ENCODE data around the gene ABCB6.

ABCB6 gene

DNA sequence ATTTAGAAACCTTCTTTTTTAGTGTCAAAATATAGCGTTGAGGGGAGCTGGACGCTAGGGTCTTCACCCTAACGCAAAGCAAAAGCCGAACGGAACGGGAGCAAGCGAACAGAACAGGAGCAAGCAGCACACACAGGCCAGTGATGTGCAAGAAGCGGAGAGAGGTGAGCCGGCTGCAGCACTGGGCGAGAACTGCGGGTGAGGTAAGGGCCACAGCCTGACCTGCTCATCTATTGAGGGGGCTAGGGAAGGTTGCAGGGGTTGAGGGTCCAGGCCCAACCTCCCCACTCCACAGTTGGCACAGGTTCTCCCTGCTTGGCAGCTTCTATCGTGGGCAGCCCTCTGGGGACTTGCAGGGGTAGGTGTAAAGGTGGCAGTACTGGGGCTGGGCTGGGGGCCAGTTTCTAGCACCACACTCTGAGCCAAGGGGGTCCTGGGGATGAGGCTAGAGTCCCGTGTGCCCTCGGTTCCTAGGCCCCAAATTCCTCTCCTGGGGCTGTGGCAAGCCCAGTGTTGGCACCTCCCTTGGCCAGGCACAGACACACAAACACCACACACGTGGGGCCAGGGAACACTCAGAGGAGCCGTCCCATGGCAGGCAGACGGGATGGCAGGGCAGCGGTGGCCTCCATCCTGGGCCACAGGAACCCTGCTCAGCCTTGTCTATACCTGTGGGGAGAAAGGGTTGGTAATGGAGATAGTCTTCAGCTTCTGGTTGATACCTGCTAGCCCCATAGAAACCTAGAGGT is 1.2 kb upstream of the ABCB6 start:
- in situ Hi-C loops (cut with HindIII; ENCODE audit: low pct_ligation_motif_present, low pct_unique_long_range_greater_than_20kb, low sequenced_read_pairs): no loop called here
- DNase-seq: no peak

DNA sequence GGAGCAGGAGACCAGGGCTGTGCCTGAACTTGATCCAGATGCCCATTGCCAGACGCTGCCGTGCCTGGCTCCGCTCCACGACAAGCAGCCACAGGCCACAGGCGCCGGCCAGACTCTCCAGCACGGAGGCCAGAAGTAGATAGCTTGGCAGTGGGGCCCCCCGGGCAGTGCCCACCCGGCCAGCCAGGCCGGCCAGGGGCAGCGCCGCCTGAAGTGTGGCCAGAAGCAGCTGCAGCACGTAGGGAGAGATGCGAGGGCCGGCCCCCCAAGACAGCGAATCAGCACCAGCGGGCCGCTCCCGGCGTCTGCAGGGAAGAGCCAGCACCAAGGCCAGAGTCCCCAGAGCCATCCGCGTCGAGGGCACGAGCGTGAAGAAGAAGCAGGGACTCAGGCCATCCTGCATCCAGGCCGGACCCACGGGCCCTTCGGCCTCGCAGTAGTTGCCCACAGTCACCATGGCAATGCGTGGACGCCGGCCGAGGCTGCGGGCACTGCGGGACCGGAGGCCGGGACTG is 484 bp downstream of the ABCB6 start:
- in situ Hi-C loops (cut with HindIII; ENCODE audit: low pct_ligation_motif_present, low pct_unique_long_range_greater_than_20kb, low sequenced_read_pairs): no loop called here
- peak; percentile 83 for DNase-seq

DNA sequence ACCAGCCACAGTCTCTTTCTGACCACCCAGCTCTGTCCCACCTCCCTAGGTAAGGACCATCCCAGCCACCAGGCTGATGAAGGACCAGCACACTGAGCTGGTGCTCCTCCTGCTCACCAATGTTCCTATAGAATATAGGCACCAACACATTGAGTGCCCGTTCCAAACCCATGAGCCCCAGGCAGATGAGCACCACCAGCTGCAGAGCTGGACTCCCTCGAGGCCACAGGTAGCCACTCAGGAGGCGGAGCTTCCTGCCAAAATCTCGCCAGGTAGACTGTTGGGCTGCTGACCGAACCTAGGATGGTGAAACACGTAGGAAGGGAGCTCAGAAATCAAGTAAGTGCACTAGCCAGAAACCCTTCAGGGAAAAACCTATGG is 2.2 kb downstream of the ABCB6 start:
- no peak for DNase-seq
- in situ Hi-C loops (cut with HindIII; ENCODE audit: low pct_ligation_motif_present, low pct_unique_long_range_greater_than_20kb, low sequenced_read_pairs): no loop called here

DNA sequence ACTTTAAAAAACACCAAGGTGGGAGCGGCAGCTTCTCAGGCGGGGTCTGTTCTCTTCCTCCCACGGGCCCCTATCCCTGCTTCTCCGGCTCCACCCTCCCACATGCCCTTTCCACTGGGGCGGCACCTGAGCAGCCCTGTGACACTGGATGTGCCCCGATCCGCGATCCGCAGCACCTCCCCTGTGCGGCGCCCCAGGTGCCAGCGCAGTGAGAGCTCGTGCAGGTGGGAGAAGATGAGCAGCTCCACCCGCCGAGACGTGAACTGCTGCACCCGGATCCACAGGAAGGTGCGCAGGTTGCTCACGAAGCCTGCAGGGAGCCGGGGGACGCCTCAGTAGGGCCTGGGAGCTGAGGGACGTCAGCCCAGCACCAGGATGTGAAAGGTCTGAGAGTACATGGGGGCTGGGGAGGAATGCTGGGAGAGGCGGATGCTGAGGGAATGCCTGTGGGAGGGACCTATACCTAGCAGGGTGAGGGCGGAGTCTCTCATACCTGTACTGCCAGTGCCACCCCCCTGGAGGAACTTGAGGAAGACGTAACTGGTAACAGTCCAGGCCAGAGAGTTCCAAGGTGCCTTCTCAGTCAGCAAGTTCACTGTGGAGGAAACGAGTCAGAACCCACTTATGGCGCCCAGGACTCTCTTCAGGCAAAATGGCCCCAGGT is 2.8 kb downstream of the ABCB6 start:
- no peak for DNase-seq
- in situ Hi-C loops (cut with HindIII; ENCODE audit: low pct_ligation_motif_present, low pct_unique_long_range_greater_than_20kb, low sequenced_read_pairs): no loop called here

DNA sequence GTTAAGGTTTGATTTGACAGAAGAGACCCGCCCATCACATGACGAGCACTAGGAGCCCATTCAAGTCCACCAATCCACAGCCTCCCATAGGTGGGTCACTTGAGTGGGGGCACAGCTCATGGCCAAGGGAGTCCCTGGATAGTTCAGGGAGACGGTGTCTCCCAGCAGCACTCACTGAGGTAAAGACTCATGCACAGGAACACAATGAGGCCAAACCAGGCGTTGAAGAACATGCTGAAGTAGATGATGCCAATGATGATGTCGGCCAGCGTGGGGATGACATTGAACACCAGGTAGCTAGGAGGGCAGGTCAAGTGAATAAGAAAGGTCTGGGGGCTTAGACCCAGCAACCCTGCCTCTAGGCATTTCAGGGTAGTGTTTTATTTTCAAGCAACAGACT is 4.0 kb downstream of the ABCB6 start:
- no peak for DNase-seq
- in situ Hi-C loops (cut with HindIII; ENCODE audit: low pct_ligation_motif_present, low pct_unique_long_range_greater_than_20kb, low sequenced_read_pairs): no loop called here

DNA sequence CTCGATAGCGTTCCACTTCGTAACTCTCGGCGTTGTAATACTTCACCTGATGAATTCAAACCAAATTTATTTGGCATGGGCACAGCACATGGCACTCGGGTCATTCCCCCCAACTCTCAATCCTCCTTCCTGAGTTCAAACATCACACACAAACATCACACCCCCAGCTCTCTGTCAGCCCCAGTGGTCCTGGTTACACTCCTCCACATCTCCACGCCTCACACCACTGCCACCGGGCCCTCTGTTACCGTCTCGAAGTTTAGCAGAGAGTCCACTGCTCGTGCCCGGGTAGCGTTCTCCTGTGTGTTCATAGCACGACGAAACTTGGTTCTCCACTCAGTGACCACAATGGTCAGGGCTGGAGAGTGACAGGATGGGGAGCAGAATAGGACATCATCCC is 4.6 kb downstream of the ABCB6 start:
- in situ Hi-C loops (cut with HindIII; ENCODE audit: low pct_ligation_motif_present, low pct_unique_long_range_greater_than_20kb, low sequenced_read_pairs): no loop called here
- DNase-seq: no peak

DNA sequence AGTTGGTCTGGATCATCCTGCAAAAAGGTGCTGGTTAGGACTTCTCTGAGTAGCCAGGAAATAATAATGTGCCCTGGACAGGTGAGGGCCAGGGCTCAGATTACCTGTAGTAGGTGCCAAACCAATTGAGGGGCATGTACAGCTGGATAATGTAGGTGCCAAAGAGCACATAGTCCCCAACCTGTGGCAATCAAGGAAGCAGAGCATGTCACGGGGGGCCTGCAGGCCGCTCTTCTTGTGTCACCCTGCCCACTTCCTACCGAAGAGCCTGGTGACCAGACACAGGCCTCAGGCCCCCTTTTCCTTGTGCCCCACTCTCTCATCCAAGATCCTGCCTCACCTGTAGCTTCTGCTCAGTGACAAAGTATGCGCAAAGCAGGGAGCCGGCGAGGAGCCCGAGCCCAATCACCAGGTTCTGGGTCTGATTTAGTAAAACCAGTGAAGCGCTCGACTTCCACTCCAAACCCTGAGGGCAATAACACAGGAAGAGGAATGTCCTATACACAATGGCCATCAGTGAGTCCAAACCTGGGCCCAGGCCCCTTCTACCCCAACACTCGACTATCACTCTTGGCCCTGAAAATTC is 5.2 kb downstream of the ABCB6 start:
- DNase-seq: no peak
- in situ Hi-C loops (cut with HindIII; ENCODE audit: low pct_ligation_motif_present, low pct_unique_long_range_greater_than_20kb, low sequenced_read_pairs): no loop called here

DNA sequence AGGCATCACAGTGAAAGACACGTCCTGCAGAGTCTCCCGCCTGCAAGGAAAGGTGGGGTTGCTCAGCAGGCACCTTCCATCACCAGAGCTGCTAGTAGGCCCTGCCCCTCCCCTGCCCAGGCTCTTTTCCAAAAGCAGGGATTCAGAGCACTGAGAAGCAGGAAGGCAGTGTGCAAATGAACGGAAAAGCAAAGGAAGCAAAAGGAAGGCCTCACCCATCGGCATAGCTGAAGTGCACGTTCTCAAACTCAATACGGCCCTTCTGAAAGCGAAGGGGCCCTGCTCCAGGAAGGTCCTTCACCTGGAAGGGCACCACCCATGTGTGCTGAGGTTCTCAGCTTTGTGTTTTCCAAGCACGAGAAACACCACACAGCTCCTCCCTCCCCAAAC is 5.7 kb downstream of the ABCB6 start:
- DNase-seq: no peak
- in situ Hi-C loops (cut with HindIII; ENCODE audit: low pct_ligation_motif_present, low pct_unique_long_range_greater_than_20kb, low sequenced_read_pairs): no loop called here

DNA sequence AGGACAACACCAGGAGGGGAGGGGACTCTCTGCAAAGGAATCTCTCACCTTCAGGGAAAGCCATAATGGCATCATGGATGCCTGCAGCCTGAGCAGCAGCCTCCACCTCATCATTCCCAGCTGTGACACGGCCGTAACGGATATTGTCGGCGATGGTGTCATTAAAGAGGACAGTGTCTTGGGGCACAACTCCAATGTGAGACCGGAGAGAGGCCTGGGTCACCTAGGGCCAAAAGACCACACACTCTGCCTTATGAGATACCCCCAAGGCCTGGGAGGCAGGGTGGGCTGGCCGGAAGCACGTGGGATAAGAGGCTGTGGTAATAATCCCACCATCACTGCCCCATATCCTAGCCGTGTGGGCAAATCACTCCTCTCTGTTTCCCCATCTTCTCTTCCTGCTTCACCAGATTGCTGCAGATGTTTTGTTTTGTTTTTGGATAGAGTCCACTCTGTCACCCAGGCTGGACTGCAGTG is 7.8 kb downstream of the ABCB6 start:
- in situ Hi-C loops (cut with HindIII; ENCODE audit: low pct_ligation_motif_present, low pct_unique_long_range_greater_than_20kb, low sequenced_read_pairs): no loop called here
- no peak for DNase-seq

DNA sequence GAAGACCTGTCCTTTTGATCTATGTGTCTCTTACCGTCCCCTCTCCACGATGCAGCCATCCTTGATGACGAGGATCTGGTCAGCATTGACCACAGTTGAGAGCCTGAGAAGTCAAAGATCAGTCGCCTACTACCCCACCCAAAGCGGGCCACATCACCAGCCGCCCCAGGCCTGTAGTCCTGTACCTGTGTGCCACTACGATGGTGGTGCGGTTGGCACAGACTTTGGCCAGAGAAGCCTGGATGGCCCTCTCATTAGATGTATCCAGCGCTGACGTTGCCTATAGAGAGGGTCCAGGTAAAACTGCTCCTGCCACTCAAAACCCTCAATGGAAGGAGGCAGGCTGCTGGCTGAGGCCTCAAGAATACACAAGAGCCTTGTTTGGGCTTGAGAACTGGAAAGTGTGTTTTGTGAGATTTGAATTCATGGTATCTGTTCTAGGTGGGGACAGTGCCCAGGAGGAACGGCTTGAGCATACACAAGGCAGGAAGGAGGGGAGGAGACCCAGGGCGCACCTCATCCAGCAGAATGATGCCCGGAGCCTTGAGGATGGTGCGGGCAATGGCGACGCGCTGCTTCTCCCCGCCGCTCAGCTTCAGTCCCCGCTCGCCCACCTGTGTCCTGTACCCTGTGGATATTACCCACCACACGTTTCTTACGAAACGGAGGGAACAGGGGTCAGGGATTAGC is 8.4 kb downstream of the ABCB6 start:
- in situ Hi-C loops (cut with HindIII; ENCODE audit: low pct_ligation_motif_present, low pct_unique_long_range_greater_than_20kb, low sequenced_read_pairs): no loop called here
- DNase-seq: no peak

DNA sequence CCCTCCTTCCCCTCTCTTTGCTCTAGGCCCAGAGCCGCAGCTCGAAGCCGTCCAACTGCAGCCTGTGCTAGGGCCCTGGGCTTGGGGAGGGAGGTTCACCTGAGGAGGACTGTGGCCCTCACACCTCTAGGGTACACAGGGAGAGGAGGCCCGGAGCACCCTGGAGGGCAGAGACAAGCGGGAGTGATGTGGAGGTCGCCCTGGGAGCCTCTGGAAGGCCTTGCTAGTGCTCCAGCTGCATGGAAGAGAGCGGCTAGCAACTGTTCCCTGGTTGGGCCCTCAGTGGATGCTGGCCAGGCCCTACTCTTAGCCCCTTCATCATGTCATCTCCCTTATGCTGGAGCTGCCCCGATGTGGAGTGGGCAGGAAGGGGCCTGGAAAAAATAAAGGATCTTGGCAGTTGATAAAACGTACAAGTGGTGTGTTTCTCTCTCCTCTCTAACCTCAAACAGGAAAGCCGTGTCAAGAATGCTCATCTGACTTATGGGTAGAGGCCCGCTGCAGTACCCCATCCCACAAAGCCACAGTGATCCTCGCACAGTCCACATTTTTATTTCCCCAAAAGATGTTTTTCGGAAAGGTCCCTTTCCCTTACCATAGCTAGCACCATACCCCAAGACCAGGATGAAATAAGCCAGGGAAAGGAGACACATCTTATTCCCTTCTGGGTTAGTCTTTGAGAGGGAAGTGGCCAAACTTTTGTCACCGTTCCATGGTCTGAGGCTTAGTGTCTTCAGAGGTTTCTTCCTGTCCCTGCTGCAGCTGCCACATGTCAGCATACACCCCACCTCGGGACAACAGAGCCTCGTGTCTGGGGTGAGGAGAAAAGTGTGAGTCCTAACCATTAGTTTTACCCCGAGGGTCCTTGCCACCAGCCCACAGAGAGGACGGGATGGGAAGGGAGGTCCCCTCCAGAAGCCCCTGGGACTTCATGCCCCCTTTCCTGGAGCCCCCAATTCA is 9.2 kb downstream of the ABCB6 start:
- in situ Hi-C loops (cut with HindIII; ENCODE audit: low pct_ligation_motif_present, low pct_unique_long_range_greater_than_20kb, low sequenced_read_pairs): no loop called here
- DNase-seq: no peak

DNA sequence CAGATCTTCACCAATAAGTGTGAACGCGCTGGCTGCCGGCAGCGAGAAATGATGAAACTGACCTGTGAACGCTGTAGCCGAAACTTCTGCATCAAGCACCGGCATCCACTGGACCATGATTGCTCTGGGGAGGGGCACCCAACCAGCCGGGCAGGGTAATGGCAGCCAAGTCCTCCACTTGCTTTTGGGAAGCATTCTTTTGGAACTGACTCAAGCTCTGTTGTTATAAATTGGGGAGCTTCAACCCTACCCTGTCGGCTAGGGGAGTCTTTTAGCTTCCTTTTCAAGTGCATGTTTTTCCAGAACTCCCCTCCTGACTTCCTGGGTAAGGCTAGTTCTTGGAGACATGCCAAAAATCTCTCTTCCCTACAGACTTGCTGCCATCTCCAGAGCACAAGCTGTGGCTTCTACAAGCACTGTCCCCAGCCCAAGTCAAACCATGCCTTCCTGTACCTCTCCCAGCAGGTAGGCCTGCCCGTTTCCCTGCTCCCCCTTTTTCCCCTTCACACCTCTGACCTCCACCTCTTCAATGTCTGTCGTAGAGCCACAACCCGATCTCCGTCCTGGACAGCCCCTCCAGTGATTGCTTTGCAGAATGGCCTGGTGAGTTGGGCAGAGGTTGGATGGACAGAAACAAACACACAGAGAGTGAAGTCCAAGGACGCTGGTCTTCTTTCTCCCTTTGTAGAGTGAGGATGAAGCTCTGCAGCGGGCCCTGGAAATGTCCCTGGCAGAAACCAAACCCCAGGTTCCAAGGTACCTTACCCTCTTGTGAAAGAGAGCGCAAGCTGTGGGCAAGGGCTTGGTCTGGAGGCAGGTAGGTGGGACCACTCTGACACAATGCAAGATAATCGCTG is 10.6 kb downstream of the ABCB6 start:
- DNase-seq: peak; percentile 18
- in situ Hi-C loops (cut with HindIII; ENCODE audit: low pct_ligation_motif_present, low pct_unique_long_range_greater_than_20kb, low sequenced_read_pairs): no loop called here

DNA sequence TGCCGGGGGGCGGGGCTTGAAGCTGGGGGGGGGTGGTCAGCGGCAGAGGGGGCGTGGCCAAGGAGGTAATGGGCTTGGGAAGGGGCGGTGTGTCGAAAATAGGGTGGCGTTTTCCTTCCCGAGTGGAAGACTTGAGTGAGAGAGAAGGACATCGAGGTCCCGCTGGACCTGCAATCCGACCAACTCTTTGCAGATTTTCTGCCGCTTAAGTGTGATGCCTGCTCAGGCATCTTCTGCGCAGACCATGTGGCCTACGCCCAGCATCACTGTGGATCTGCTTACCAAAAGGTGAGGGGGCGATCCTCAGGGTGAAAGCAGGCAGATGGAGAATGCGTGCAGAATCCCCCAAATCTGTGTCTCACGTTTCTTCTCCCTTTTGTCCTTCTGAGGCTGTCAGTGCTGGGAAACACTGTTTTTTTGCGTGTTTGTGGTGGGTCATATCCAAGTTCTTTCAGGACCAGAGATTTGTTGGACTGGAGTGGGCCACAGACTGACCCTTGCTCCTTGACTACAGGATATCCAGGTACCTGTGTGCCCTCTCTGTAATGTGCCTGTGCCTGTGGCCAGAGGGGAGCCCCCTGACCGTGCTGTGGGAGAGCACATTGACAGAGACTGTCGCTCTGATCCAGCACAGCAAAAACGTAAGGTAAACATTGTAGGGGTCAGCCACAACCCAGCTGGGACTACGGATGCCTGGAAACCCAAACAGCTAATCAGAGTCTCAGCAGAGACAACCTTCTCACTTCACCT is 11.4 kb downstream of the ABCB6 start:
- in situ Hi-C loops (cut with HindIII; ENCODE audit: low pct_ligation_motif_present, low pct_unique_long_range_greater_than_20kb, low sequenced_read_pairs): no loop called here
- DNase-seq: no peak

DNA sequence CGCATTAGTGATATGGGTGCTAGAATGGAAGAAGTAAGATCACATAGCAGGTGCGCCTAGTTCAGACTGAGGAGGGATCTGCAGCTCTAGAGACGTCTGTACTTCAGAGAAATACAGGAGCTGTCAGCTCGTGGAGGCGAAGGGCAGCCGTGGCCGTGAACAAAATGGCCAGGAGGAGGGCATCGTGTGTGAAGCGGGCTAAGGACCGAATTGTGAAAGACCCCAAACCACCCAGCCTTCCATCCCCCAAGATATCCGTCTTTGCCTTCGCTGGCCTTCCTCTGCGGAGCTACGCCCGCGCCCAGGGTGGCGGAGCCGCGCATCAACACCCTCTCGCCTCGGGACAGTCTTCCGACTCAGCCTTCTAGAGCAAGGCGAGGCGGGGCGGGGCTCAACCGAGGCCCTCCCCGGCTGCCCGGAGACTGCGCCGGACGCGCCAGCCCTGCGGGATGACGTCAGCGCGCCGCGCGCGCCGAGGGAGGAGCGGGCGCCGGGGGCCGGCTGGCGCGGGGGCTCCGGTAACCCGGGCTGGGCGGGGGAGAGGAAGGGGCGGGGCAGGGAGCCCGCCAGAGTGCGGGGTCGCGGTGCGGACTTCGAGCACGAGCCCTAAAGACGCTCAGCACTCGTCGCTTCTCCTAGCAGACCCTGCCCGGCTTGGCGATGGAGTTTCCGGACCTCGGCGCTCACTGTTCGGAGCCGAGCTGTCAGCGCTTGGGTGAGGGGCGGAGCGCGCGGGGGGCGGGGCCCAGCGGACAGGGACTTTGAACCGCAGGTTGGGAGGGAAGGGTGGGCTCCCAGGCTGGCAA is 12.2 kb downstream of the ABCB6 start, which contains the start of gene ZFAND2B:
ZFAND2B (plus strand) TSS at position 455 of the 806 bp plus-strand sequence; CDS start at position 661, 206 bp downstream.
- DNase-seq: peak; percentile 96
- in situ Hi-C loops (cut with HindIII; ENCODE audit: low pct_ligation_motif_present, low pct_unique_long_range_greater_than_20kb, low sequenced_read_pairs): no loop called here

DNA sequence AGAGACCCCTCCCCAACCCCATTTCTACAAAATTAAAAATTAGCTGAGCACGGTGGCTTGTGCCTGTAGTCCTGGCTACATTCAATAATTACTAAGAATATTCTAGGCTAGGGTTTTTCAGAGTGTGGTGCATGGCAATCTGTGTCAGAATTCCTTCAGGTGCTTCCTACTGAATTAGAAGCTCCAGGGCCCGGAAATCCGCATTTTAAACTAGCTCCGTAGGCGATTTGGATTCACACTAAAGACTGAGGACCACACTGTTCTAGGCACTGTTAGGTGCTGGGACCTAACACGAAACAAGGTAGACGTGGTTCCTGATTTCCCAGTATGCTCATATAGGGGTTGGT is 12.8 kb downstream of the ABCB6 start:
- in situ Hi-C loops (cut with HindIII; ENCODE audit: low pct_ligation_motif_present, low pct_unique_long_range_greater_than_20kb, low sequenced_read_pairs): no loop called here
- no peak for DNase-seq

DNA sequence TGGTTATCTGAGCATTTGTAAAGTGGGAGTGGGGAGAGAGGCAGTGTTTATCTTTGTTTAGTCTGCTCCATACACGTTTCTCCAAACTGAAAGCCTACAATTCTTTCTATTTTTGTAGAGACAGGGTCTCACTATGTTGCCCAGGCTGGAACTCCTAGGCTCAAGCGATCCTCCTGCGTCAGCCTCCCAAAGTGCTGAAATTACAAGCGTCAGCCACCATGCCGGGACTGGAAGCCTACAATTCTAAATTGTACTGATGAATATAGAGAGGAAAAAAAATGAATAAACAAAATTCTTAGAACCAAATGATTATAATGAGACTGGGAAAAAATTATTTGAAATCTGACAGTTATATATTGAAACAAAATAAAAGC is 13.6 kb downstream of the ABCB6 start:
- in situ Hi-C loops (cut with HindIII; ENCODE audit: low pct_ligation_motif_present, low pct_unique_long_range_greater_than_20kb, low sequenced_read_pairs): no loop called here
- DNase-seq: no peak
